Esophagus muscularis mucosa (tissue), 4 donors: ENCODE results near the gene ADGRV1. TPM values are rescaled to one million over a fixed set of nuclear protein-coding genes. Genes with fewer than 3 reads are reported as not detected.
"Not testable (repeated sequence)": the region's sequence is repeated elsewhere in the genome, so short reads cannot be mapped to it uniquely, and the experiment has no call there.

Experiments
- DNase-seq: peaks from one replicate; pipeline ENCODE4 v3.0.0-alpha.2; 2017; ENCODE audit errors: extremely low spot score
- H3K27ac ChIP-seq, 4 donors: fragments of 200-600 bp; sonication (generic); replicated peaks in 1 of 4; 1 replicate in 3 of 4; 2 replicates in 1 of 4; pipeline ENCODE4 v1.5.1; 2016 to 2019; ENCODE audit warnings: mild to moderate bottlenecking in 1 of 4
- H3K27me3 ChIP-seq, 4 donors: fragments of 200-600 bp; sonication (generic); one replicate each; pipeline versions ENCODE4 v1.5.1 to v1.6.0; 2016 to 2019
- H3K36me3 ChIP-seq, 4 donors: fragments of 200-600 bp; sonication (generic); one replicate each; pipeline ENCODE4 v1.5.1; 2016 to 2019
- H3K4me1 ChIP-seq, 4 donors: fragments of 200-600 bp; sonication (generic); one replicate each; pipeline ENCODE4 v1.5.1; 2016 to 2019
- H3K4me3 ChIP-seq, 4 donors: fragments of 200-600 bp; sonication (generic); 1 replicate in 2 of 4; 2 replicates in 2 of 4; pipeline ENCODE4 v1.5.1; 2016 to 2019; ENCODE audit warnings: mild to moderate bottlenecking in 4 of 4, moderate library complexity in 1 of 4
- H3K9me3 ChIP-seq, 4 donors: fragments of 200-600 bp; sonication (generic); 1 replicate in 3 of 4; 2 replicates in 1 of 4; pipeline ENCODE4 v1.5.1; 2016 to 2019
- EP300 ChIP-seq: sonication (generic); formaldehyde crosslinking; IDR thresholded peaks from one replicate; pipeline ENCODE4 v1.6.1; 2017; ENCODE audit warnings: antibody characterized with exemption
- POLR2A ChIP-seq: fragments of 450-650 bp; IDR thresholded peaks from one replicate; pipeline ENCODE4 v1.6.1; 2017; ENCODE audit warnings: antibody characterized with exemption, moderate library complexity, mild to moderate bottlenecking, low read depth
- POLR2AphosphoS5 ChIP-seq, 2 donors: sonication (generic); formaldehyde crosslinking; IDR thresholded peaks; one replicate each; pipeline ENCODE4 v1.6.1; 2017; ENCODE audit warnings: antibody characterized with exemption in 2 of 2
- WGBS: methylation state at CpG from one replicate; pipeline ENCODE4 v1.1.5; 2018; 5-methylcytosine and 5-hydroxymethylcytosine counted together
- intact Hi-C: fragments of 100-400 bp; cut with DNase I; formaldehyde crosslinking; loops from one replicate; pipeline ENCODE4 v1.15.1; 2023
- total RNA-seq, 4 donors: library from RNA; depleted of rRNA; stranded (reverse); fragments of >200 nt; gene quantifications; one replicate each; pipeline versions ENCODE4 v1.1.0 to v1.2.1, GENCODE V29; 2016
- TF ChIP-seq, protein P1 (sequence below), 3 experiments: fragments of 200-600 bp in 2 of 3; fragments of 450-650 bp in 1 of 3; sonication (generic) in 2 of 3; IDR thresholded peaks; one replicate each; pipeline ENCODE4 v1.5.1; 2017 to 2019; ENCODE audit warnings: antibody characterized with exemption in 3 of 3, mild to moderate bottlenecking in 2 of 3, moderate library complexity in 1 of 3

ADGRV1 gene
- total RNA-seq, 4 donors from 2014 or later = 0.42 to 1.4 (median 0.54) TPM

DNA sequence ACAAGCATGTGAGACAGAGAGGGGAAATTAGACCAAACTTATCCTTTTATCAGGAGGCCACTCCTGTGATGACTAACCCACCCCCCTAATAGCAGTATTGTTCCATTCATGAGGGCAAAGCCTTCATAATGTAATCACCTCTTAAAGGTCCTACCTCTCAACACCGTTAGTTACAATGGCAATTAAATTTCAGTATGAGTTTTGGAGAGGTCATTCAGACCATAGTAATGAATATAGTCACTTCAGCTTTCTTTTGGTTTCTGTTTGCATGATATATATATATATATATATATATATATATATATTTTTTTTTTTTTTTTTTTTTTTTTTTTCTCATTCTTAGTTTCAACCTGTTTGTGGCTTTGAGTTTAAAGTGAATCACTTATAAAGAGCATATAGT, 10.5 kb downstream of the ADGRV1 start:
- no peaks in the 10 kb centered on the region for H3K36me3 ChIP-seq
- DNase-seq = no peak
- intact Hi-C loops = no loop called here
- no peak overlapping the region for H3K27ac ChIP-seq
- 95% methylated on average over 1 of the region's 1 CpG for WGBS
- H3K9me3 ChIP-seq = peaks cover 0 to 12% (median 5%) of the 10 kb centered on the region in 4 donors
- TF ChIP-seq POLR2AphosphoS5 (IDR thresholded peaks at IDR 0.05) (no peak), EP300 (no peak), POLR2A (no peak)
- TF ChIP-seq, protein P1, sequence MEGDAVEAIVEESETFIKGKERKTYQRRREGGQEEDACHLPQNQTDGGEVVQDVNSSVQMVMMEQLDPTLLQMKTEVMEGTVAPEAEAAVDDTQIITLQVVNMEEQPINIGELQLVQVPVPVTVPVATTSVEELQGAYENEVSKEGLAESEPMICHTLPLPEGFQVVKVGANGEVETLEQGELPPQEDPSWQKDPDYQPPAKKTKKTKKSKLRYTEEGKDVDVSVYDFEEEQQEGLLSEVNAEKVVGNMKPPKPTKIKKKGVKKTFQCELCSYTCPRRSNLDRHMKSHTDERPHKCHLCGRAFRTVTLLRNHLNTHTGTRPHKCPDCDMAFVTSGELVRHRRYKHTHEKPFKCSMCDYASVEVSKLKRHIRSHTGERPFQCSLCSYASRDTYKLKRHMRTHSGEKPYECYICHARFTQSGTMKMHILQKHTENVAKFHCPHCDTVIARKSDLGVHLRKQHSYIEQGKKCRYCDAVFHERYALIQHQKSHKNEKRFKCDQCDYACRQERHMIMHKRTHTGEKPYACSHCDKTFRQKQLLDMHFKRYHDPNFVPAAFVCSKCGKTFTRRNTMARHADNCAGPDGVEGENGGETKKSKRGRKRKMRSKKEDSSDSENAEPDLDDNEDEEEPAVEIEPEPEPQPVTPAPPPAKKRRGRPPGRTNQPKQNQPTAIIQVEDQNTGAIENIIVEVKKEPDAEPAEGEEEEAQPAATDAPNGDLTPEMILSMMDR (IDR thresholded peaks at IDR 0.05) = no peak
- H3K27me3 ChIP-seq = no peaks in the 10 kb centered on the region
- H3K4me3 ChIP-seq = no peak overlapping the region
- H3K4me1 ChIP-seq = no peaks in the 10 kb centered on the region

DNA sequence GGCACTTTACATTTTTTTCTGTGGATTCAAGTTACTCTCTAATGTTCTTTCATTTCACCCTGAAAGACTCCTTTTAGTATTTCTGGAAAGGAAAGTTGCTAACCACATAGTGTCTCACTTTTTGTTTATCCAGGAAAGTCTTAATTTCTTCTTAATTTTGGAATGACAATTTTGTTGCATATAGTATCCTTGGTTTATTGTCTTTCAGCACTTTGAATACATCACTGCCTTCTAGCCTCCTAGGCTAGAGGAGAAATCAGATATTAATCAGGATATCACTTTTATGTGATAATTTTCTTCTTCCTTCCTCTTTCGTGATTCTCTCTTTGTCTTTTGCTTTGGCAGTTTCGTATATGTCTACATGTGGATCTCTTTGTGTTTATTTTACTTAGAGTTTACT, 11.4 kb downstream of the ADGRV1 start:
- Histone ChIP-seq H3K9me3 (peaks cover 0 to 12% (median 5%) of the 10 kb centered on the region in 4 donors), H3K27me3 (no peaks in the 10 kb centered on the region), H3K27ac (no peak overlapping the region), H3K36me3 (no peaks in the 10 kb centered on the region), H3K4me1 (no peaks in the 10 kb centered on the region), H3K4me3 (no peak overlapping the region)
- TF ChIP-seq POLR2A (no peak), POLR2AphosphoS5 (IDR thresholded peaks at IDR 0.05) (no peak), EP300 (no peak)
- TF ChIP-seq, protein P1 (IDR thresholded peaks at IDR 0.05) = no peak
- 72% methylated on average over 2 of the region's 2 CpGs for WGBS
- intact Hi-C loops = no loop called here
- no peak for DNase-seq

DNA sequence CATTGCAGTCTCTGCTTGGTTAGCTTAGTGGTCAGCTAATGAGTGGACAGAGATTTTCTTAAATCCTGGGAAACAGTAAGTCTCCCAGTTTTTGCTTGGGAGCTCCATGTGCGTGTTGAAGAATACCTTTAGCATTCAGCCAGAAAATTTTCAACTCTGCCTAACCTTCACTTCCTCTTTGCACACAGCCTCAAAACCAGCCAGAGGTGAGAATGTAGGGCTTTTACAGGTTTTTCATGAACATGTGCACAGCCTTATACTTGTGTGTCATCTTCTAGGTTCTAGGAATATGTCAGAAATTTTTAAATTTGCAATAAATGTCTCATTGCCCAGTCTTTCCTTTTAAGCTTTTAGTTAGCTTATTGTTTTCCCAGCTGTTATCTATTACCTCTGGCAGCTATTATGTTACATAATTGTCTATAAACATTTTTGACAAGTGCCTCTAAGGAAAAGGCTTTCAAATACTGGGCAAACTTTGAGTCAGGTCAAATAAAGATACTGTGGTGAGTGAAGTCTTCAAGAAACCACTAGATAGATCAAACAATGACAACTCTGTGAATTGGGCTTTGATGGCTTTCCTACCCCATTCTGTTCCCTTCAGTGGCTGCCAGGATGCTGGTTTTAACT, 12.7 kb downstream of the ADGRV1 start:
- intact Hi-C loops = no loop called here
- no peak for TF ChIP-seq POLR2A
- TF ChIP-seq EP300 = no peak
- TF ChIP-seq, protein P1 (IDR thresholded peaks at IDR 0.05) = no peak
- no peak for TF ChIP-seq POLR2AphosphoS5 (IDR thresholded peaks at IDR 0.05)
- no peak for DNase-seq
- Histone ChIP-seq H3K4me1 (no peaks in the 10 kb centered on the region), H3K27me3 (no peaks in the 10 kb centered on the region), H3K27ac (no peak overlapping the region), H3K9me3 (peaks cover 0 to 12% (median 5%) of the 10 kb centered on the region in 4 donors), H3K4me3 (no peak overlapping the region), H3K36me3 (no peaks in the 10 kb centered on the region)
- 100% methylated on average over 1 of the region's 1 CpG for WGBS

DNA sequence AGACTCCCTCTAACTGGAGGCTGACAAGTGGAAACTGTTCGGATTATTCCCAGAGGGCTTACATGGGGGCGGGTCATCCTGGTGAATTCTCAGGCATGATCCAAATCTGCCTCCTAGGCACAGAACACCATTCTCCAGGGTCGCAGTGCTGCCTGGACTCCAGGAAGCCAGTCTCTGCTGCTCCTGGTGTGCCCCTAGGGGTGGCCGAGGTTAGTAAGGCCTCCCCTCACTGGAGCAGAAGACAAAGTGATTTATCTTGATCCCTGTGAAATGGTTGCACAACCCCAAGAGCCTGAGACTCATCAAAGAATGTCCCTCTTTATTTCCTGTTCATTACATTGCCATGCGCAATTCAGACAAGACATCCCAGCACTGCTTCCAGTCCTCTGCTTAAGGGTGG, 17.1 kb downstream of the ADGRV1 start:
- 94% methylated on average over 4 of the region's 5 CpGs for WGBS
- no peak for DNase-seq
- TF ChIP-seq POLR2AphosphoS5 (IDR thresholded peaks at IDR 0.05) = no peak
- TF ChIP-seq, protein P1 (IDR thresholded peaks at IDR 0.05) = no peak
- TF ChIP-seq POLR2A = no peak
- no peak for TF ChIP-seq EP300
- Histone ChIP-seq H3K9me3 (peaks cover 0 to 13% (median 2%) of the 10 kb centered on the region in 4 donors), H3K4me3 (no peak overlapping the region), H3K27ac (no peak overlapping the region), H3K36me3 (no peaks in the 10 kb centered on the region), H3K27me3 (no peaks in the 10 kb centered on the region), H3K4me1 (no peaks in the 10 kb centered on the region)
- intact Hi-C loops = no loop called here

DNA sequence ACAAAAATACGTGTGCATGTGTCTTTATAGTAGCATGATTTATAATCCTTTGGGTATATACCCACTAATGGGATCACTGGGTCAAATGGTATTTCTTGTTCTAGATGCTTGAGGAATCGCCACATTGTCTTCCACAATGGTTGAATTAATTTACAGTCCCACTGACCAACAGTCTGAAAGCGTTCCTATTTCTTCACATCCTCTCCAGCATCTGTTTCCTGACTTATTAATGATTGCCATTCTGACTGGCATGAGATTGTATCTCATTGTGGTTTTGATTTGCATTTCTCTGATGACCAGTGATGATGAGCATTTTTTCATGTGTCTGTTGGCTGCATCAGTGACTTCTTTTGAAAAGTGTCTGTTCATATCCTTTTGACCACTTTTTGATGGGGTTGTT, 18.0 kb downstream of the ADGRV1 start:
- H3K27me3 ChIP-seq, H3K4me1 ChIP-seq, H3K4me3 ChIP-seq, H3K27ac ChIP-seq, DNase-seq, H3K36me3 ChIP-seq, intact Hi-C loops: not testable (repeated sequence)
- WGBS = 79% methylated on average over 3 of the region's 3 CpGs
- peaks cover 0 to 18% (median 0%) of the 10 kb centered on the region in 4 donors for H3K9me3 ChIP-seq

DNA sequence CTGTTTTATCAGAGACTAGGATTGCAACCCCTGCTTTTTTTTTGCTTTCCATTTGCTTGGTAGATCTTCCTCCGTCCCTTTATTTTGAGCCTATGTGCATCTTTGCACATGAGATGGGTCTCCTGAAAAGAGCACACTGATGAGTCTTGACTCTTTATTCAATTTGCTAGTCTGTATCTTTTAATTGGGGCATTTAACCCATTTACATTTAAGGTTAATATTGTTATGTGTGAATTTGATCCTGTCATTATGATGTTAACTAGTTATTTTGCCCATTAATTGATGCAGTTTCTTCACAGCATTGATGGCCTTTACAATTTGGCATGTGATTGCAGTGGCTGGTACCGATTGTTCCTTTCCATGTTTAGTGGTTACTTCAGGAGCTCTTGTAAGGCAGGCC, 21.3 kb downstream of the ADGRV1 start:
- H3K36me3 ChIP-seq, H3K4me3 ChIP-seq, H3K27ac ChIP-seq, H3K4me1 ChIP-seq, DNase-seq, H3K27me3 ChIP-seq, intact Hi-C loops: not testable (repeated sequence)
- WGBS = 86% methylated on average over 2 of the region's 2 CpGs
- peaks cover 0 to 18% (median 0%) of the 10 kb centered on the region in 4 donors for H3K9me3 ChIP-seq
